HG03196 (cell line): ENCODE results near the gene DNAJB6.

Experiments used
- ATAC-seq: cut with Tn5 transposase; IDR thresholded peaks from one replicate; pipeline ENCODE4 v1.9.1; 2021; ENCODE audit not compliant: unreplicated experiment

Gene DNAJB6

DNA sequence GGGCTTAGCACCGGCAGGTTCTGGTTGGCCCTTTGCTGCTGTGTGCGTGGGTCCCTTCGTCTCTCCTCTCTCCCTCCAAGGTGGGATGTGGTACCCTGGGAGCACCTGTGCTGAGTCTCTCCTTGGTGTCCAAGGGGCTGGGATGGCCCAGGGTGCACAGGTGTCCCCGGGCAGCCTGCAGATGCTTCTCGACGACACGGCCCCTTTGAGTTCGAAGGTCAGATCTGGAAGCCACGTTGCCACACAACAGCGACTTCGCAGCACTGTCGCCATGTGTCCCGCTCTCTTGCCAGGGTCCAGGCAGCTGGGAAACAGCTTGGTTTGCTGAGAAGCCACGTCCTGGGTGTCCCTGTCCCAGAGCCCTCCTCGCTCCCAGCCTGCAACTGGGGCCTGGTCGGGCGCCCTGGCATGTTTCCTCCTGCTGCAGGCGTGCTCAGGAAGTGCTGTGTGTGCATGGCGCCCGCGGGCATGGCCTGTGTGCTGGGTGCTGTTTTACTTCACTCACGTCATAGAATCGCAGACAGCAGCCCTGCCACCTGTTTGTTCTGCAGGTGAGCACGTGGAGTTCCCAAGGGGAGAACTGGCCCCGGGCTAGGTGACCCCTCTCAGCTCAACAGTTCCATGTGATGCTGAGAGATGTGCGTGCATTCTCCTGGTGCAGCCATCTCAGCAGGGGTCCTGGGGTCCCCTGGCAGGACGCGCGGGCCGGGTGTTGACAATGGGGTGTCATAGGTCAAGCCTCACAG lies 70.9 kb downstream of the DNAJB6 start:
- no peak for ATAC-seq

DNA sequence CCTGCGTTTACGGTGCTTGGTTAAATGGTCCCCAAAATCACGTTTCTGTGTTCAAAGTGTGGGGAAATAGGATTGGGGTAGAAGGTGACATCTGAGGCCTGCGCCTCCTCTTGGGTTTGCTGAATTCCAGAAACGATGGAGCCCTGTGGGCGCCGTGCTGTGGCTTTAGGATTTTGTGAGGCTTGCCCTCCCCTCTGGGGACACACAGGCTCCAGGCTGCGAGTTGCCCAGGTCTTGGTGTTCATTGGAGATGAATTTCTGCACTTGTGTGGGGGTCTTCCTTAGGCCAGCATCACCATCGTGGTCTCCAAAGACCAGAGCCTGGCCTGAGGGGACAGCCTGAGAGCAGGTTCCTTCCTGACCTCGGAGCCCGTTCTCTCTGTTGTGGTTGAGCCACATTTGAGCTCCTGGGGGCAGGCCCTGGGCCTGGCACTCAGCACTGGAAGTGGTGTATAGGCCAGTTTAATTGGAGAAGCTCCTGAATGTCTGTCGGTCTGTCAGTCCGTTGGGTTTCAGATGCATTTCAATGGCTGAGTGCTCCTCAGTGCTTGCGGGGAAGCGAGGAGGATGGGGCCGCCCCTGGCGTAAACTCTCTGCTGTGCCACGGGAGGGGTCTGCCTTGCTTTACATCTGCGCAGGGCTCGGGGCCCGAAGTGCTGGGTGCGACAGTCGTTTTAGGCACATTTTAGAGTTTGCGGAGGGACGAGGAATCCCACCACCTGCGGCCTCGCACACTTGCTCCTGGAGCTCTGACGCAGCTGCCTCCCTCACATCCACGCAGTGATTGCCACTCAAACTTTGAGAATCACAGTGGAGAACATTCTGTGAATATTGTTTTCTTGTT lies 71.7 kb downstream of the DNAJB6 start:
- no peak for ATAC-seq

DNA sequence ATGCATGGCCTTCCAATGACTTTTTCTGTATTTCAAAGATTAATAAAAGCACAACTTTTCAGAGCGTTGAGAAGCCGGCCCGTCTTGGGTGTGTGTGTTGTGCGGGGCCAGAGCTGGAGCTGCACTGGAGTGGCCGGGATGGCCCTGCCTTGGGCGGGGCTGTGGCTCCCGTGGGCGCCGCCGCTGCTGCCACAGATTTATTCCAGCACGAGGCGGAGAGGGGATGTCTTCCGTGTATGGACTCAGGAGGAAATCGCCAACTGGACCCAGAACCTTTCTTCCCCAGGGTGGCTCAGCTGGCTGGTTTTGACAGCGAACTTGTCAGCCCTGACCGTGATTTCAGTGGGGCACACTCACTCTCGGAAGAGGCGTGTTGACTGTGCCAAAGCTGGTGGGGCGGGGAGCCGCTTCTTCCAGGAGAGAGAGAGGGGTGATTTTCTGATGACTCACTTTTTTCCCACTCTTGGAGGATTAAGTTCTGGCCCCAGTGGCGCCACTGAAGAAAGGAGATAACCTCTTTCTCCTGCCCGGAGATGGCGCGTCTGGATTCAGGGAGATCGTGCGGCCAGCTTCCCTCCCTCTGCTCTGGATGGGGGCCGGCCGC lies 72.4 kb downstream of the DNAJB6 start:
- no peak for ATAC-seq

DNA sequence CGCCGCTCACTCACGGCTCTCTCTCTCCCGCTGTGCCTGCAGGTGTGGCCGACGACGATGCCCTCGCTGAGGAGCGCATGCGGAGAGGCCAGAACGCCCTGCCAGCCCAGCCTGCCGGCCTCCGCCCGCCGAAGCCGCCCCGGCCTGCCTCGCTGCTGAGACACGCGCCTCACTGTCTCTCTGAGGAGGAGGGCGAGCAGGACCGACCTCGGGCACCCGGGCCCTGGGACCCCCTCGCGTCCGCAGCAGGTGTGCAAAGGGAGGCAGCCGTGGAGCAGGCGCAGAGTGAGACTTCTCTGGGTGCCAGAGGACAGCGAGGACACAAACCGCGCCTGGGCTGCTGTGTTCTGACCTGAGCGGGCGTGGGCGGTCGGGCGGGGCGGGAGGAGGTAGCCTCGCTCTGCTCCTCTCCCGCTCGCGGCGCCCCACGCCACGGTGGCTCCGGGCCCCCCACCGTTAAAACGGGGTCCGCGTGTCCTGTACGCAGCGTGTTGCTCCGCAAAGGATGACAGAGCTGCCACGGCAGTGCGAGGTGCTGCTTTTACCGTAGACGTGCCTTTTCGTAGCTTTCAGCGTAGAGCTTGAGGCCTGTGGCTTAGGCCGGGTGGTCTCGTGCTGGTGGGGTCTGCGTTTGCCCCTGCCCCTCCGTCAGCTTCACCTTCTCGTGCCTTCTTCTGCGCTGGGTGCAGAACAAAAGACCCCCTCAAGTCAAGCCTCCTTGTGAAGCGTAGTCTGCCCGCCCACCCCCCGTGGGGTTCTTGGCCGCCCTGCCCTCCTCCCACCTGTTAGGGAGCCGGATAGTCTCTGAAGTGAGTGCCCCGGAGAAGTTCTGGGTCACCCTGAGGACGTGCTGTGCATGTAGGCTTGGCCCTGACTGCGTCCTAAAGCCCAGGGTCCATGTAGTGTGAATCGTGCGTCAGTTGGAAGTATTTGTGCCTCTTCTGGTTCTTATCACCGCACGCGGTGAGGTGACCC lies 73.2 kb downstream of the DNAJB6 start:
- ATAC-seq: no peak

DNA sequence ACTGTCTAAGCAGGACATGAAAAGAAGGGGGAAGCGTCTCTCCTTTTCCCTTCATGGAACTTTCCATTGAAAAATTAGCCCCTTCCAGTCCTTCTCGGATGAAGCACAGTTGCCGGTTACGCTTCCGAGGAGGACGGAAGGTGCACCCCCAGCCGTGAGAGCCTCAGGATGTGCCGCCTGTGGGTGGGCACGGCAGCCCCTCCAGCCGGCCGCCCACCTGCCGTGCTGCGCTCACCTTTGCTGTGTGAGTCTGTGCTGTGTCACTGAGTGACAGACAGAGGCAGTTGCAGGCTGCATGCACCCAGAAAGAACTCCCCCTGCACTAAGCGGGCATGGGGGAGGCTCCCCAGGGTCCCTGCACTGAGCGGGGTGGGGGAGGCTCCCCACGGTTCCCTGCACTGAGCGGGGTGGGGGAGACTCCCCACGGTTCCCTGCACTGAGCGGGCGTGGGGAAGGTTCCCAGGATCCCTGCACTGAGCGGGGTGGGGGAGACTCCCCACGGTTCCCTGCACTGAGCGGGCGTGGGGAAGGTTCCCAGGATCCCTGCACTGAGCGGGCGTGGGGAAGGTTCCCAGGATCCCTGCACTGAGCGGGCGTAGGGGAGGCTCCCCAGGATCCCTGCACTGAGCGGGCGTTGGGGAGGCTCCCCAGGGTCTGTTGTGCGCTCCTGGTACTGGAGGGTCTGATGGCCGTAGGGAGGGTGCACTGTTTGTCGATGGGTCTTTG lies 74.2 kb downstream of the DNAJB6 start:
- no peak for ATAC-seq

DNA sequence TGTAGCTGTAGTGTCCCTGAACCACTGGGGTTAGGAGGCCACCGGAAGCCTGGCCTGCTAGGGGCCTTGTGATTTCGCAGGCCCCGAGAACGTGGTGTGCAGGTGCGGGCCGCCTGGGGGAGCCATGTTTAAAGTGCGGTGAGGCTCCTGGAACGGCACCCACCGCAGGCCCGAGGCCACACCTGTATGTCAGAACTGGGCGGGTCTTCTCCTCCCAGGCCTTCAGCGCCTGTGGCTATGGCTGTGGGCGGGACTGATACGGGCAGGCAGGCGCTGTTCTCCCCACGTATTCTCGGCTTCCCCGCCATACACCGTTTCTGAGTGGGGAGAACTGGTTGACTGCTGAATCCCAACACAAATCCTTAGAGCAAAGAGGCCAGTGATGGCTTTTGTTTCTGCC lies 74.8 kb downstream of the DNAJB6 start:
- ATAC-seq: no peak

DNA sequence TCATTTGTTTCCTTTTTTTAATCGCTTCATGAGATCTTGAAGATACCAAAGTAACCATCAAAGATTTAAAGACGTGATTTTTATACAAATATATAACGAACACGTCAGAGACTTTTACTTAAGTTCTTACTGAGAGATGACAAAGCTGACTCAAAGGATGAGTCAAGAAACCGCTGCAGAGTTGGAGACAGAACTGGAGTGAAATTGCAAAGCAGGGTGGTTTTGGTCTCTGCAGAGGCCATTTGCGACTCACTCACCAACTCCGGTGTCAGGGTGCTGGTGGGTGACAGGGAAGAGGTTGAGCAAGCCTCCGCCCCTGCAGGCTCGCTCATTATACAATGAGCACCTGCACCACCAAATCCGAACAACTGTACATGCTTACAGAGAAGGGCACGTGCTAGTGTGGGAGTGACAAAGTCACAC lies 75.2 kb downstream of the DNAJB6 start:
- ATAC-seq: no peak

DNA sequence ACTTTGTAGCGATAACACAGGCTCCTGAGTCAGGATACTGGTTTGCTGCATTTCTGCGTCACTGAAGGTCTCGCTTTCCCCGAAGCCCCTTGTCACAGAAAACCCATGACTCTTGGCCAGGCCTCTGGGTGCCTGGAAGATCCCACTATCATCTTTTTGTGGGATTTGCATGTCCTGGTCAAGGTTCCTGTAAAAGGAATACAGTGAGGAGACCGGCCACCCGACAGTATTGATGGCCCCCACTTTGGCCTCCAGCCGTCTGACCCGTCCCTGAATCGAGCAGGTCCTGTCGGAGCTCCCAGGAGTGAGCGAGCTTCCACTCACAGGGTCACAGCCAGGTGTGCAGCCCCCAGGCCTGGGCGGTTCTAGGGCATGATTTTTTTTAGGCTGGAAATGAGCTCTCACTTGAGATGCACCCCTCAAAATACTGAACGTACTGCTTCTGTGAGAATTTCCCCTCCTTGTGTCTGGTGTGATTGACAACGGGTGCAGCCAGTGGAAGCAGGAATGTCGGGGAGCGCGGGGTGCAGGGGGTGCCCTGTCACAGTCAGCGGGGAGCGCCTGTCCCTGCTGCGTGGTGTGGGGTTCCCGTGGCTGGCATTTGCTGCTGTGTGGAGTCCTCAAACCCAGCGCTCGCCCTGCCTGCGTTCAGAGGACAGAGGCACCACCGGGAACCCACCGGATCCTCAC lies 75.8 kb downstream of the DNAJB6 start:
- no peak for ATAC-seq

DNA sequence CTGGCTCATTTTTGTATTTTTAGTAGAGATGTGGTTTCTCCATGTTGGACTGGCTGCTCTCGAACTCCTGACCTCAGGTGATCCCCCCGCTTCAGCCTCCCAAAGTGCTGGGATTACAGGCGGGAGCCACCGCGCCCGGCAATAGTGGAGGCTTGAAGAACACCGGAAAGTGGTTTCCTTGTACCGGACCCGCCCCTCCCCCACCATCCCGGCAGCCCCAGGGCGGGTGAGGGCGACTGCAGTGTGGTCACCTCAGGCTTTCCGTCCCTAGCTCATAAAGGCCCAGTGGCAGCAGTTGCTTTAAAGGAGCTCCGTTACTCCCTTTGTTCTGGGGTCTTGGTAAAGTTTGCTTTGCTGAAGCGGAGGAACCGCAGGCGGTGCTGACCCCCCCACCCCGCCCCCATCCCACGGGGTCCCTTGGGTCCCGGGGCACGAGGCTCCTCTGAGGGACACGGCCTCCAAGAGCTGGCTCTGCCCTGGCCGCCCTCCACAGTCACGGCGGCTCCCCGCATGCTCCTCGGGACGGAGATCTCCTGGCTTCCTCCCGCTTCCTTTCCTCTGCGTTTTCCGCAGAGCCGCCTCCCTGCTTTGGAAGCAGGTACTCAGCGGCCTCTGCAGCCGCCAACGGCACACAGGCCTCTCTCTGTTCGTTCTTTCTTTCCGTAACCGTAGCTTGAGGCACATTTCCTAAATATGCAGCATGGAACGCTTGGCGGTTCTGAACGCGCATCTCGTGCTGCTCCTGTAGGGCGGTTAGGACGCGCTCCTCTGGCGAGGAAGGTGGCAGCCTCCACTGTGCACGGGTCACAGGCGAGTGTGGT lies 77.3 kb downstream of the DNAJB6 start:
- no peak for ATAC-seq

DNA sequence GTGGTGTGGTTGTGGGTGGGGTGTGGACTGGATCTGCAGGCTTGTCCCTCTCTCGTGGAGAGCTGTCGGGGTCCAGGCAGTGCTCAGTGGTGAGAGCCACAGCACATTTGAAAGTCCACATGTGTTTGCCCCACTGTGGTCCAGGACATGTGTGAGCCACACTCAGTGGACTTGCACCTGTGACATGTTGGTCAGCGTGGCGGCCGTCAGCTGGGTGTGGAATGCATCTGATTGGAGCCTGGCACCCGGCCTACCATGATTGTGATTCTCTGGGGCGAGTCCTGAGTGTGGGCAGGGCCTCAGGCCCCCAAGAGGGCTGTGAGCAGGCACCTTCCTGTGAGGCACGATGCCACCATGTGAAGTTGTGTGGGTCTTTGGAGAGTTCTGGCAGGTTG lies 77.9 kb downstream of the DNAJB6 start:
- ATAC-seq: no peak

DNA sequence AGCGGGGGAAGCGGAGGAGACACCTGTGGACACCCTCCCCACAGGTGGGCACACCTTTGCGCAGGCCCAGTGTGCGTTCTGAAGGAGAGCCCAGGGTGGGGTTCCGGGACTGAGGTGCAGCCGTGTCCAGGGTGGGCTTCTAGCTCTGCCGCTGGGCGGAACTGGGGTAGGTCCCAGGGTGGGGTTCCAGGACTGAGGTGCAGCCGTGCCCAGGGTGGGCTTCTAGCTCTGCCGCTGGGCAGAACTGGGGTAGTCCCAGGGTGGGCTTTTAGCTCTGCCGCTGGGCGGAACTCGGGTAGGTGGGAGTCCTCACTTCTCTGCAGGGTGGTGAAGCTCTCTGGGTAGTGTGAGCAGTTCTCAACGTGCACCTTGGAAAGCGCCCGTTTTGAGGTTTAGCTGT lies 78.7 kb downstream of the DNAJB6 start:
- no peak for ATAC-seq

DNA sequence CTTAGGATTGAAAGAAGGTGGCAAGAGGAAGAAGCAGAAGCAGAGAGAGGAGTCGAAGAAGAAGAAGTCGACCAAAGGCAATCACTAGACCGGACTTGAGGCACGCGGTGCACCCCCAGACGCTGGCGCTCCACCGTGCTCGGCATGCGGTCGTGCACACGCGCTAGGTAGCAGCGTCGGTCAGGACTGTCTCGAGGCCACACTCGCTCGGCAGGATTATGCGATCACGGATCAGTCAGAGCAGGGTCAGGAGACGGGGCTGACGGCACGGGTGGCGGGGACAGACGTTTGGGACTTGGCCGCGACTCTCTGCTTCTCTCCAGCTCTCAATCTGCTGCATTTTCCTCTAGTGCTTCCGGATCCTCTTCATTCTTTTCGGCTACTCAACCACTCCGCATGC lies 79.2 kb downstream of the DNAJB6 start:
- ATAC-seq: no peak

DNA sequence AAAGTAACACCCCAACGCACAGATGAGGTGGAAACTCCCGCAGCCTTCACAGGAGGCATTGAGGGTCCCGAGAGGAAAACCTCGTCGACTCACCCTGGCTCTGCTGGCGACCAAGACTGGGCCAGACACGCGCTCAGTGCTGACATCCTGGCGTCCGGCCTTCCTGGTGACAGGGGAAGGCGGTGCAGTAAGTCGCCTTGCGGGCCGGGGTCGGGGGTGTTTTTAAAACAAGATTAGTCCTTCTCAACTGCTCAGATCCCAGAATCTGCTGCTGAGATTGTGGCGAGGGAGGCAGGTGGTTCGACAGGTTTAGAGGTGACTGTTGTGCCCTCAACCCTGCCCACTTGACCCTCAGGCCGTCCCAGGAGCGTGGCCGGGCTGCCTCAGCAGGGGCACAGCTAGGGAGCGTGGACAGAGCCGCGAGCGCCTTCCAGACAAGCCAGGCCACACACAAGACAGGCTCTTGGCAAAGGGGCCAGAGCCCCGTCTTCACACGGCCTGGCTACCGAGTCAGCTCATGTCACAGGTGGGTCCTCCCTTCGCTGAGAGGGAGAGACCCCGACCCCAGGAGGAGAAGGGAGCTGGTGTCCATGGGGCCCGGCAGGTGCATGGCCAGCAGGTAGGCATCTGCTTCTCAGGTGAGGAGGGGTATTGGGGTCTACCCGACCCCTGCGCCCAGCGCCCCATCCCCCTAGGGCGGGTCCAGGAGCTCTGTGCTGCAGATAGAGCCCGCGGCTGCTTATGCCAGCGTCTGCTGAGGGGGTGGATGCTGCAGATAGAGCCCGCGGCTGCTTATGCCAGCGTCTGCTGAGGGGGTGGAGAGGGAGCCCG lies 81.6 kb downstream of the DNAJB6 start:
- no peak for ATAC-seq

DNA sequence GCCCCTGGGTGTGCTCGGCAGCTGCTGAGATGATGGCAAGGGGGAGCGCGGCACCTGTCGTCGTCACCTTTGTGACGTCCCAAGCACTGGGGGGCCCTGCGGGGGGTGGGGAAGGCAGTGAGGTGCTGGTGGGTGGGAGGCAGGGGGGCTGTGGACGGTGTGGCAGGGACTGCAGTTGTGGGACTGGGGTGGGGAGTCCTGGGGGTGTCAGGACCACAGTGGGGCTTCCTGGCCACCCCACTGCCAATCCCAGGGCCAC lies 82.2 kb downstream of the DNAJB6 start:
- ATAC-seq: no peak

DNA sequence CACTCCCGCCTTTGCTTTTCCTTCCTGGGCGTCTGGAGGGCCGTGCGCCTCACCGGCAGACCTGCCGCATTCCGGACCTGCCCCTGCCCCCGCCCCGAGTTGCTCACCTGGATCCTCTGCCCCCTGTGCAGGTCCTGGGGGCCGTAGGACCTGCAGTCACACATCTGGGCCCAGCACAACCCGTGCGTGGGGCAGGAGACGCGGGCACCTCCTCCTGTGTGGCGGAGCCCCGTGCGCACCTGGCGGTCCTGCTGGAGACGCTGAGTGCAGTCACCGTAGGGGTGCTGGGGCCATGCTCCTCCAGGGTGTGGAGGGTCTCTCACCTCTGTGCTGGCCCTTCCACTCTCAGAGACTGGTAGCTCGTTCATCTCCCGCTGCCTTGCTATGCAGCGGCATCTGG lies 85.5 kb downstream of the DNAJB6 start:
- ATAC-seq: no peak

DNA sequence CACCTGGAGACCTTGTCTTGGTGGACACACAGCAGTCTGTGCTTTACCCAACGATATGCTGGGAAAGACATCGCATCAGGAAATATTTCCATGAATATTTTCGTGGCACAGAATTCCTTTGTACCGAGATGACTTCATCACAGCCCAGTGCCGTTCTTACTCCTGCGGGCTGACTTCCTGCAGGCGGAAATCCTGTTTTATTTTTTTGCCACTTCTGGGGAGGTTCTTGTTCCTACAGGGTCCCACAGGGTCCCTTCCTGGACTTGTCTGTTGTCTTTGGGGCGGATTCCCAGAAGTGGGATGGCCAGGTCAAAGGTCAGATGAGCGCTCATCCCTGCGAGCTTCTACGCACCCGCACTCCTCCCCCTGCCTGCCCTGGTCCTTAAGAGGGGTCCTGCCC lies 86.5 kb downstream of the DNAJB6 start:
- ATAC-seq: no peak

DNA sequence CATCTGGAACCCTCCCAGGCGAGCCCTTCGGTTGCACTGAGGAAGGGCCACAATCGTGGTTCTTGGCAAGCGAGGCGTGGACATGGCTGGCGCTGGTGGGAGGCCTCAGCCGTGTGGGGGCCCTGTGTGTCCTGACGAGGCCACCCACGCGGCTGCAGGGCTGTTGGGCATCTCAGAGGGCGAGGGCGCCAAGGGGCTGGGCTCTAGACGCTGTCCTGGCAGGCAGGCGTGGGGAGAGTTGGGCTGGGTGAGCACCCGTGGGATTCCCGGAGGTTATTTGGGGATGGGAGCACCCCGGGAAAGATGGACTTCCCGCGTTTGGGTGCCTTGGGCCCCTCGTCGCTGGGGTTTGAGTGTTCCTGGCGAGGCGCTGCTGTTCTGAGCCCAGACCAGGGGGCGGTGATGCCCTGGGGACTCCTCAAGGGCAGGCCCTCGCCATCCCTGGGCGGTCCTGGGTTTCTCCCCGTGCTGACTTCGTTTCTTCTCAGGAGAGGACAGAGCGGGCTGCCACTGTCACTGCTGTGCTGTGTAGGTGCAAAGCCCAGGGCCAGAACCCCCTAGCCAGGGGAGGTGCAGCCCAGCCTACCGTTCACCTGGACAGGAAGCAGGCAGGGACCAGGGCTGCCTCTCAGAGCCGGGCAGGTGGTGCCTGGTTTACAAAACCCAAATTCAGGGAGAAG lies 87.2 kb downstream of the DNAJB6 start:
- ATAC-seq: no peak
